ENCODE data around the gene MC3R.

The MC3R gene

GRCh38 chr20:56222945-56223344 is 25.6 kb upstream of the MC3R start:
- Histone ChIP-seq H3K27me3 (ENCODE audit: insufficient read depth, poor library complexity, severe bottlenecking) (no peaks in the 10 kb centered on the region), H3K4me3 (replicated peaks; ENCODE audit: insufficient read depth, low read length) (no peak overlapping the region), H3K27ac (replicated peaks) (no peak overlapping the region)
- no peak for TF ChIP-seq CTCF (IDR thresholded peaks at IDR 0.05; ENCODE audit: insufficient read depth, low read length)
- no peak for TF ChIP-seq GABPA (IDR thresholded peaks at IDR 0.05; ENCODE audit: low read depth)
- DNase-seq (ENCODE audit: low read depth in 1 of 2, low spot score in 1 of 2), result no peak

GRCh38 chr20:56223352-56223751 is 25.2 kb upstream of the MC3R start:
- TF ChIP-seq REST (IDR thresholded peaks at IDR 0.05; ENCODE audit: insufficient replicate concordance, low read depth) (no peak), CTCF (IDR thresholded peaks at IDR 0.05; ENCODE audit: insufficient read depth, low read length) (no peak), POLR2AphosphoS5 (IDR thresholded peaks at IDR 0.05; ENCODE audit: low read depth) (no peak), SPI1 (IDR thresholded peaks at IDR 0.05; ENCODE audit: borderline replicate concordance, low read depth) (no peak), GABPA (IDR thresholded peaks at IDR 0.05; ENCODE audit: low read depth) (no peak)
- no peaks in the 10 kb centered on the region for H3K27me3 ChIP-seq (ENCODE audit: insufficient read depth, poor library complexity, severe bottlenecking)
- no peak overlapping the region for H3K27ac ChIP-seq (replicated peaks)

GRCh38 chr20:56228021-56228420 is 20.5 kb upstream of the MC3R start:
- no peak for DNase-seq (ENCODE audit: low read depth in 1 of 2, low spot score in 1 of 2)
- H3K27ac ChIP-seq (replicated peaks), result no peak overlapping the region
- no peaks in the 10 kb centered on the region for H3K27me3 ChIP-seq (ENCODE audit: insufficient read depth, poor library complexity, severe bottlenecking)
- no peak overlapping the region for H3K4me3 ChIP-seq (replicated peaks; ENCODE audit: insufficient read depth, low read length)
- TF ChIP-seq POLR2AphosphoS5 (IDR thresholded peaks at IDR 0.05; ENCODE audit: low read depth) (no peak), SPI1 (IDR thresholded peaks at IDR 0.05; ENCODE audit: borderline replicate concordance, low read depth) (no peak), CTCF (IDR thresholded peaks at IDR 0.05; ENCODE audit: insufficient read depth, low read length) (no peak), REST (IDR thresholded peaks at IDR 0.05; ENCODE audit: insufficient replicate concordance, low read depth) (no peak), GABPA (IDR thresholded peaks at IDR 0.05; ENCODE audit: low read depth) (no peak)

More at GRCh38 chr20:56223352-56223751, 25.2 kb upstream of the MC3R start:
- H3K4me3 ChIP-seq (replicated peaks; ENCODE audit: insufficient read depth, low read length), result no peak overlapping the region
- DNase-seq (ENCODE audit: low read depth in 1 of 2, low spot score in 1 of 2), result no peak

GRCh38 chr20:56229812-56230211 is 18.7 kb upstream of the MC3R start:
- H3K27ac ChIP-seq (replicated peaks), result no peak overlapping the region
- no peaks in the 10 kb centered on the region for H3K27me3 ChIP-seq (ENCODE audit: insufficient read depth, poor library complexity, severe bottlenecking)
- TF ChIP-seq GABPA (IDR thresholded peaks at IDR 0.05; ENCODE audit: low read depth) (no peak), REST (IDR thresholded peaks at IDR 0.05; ENCODE audit: insufficient replicate concordance, low read depth) (no peak), POLR2AphosphoS5 (IDR thresholded peaks at IDR 0.05; ENCODE audit: low read depth) (no peak), SPI1 (IDR thresholded peaks at IDR 0.05; ENCODE audit: borderline replicate concordance, low read depth) (no peak), CTCF (IDR thresholded peaks at IDR 0.05; ENCODE audit: insufficient read depth, low read length) (no peak)
- no peak overlapping the region for H3K4me3 ChIP-seq (replicated peaks; ENCODE audit: insufficient read depth, low read length)
- DNase-seq (ENCODE audit: low read depth in 1 of 2, low spot score in 1 of 2), result no peak
